Stimulated activated CD8-positive, alpha-beta memory T cell treated with anti-CD3 and anti-CD28 coated beads, Interleukin-15, amount 100 ng/mL, for 4 hours (primary cell): Measurements from ENCODE around the gene FAM13A.

Experiments
- DNase-seq, 2 donors: peaks; one replicate each; pipeline ENCODE4 v3.0.0-alpha.2; 2020; ENCODE audit warnings: low read depth in 2 of 2

The FAM13A gene

DNA sequence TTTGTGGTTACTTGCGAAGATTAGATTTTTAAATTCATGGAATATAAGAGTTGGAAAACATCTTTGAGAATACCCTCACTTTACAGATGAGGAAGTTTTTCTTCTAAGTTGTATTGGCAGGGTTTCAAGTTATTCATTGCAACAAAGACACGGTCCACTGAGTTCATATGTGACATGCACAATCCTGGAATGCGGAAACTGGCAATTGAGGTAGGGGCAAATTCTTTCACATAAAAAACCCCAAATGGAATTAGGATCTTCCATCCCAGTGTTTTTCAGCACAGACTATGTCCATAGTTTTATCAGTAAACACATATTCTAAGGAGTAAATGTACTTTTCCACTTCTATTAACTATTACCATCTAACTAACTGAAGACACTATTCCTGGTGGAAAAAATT, 277.6 kb downstream of the FAM13A start:
- no peak for DNase-seq

GRCh38 chr4:88775529-88775928, 281.5 kb downstream of the FAM13A start:
- no peak for DNase-seq

GRCh38 chr4:88775026-88775425, 282.0 kb downstream of the FAM13A start:
- DNase-seq: no peak

- DNase-seq: no peak
Measured at GRCh38 chr4:88771883-88772450, 285.0 kb downstream of the FAM13A start.

GRCh38 chr4:88765729-88766128, 291.3 kb downstream of the FAM13A start:
- DNase-seq: no peak

DNA sequence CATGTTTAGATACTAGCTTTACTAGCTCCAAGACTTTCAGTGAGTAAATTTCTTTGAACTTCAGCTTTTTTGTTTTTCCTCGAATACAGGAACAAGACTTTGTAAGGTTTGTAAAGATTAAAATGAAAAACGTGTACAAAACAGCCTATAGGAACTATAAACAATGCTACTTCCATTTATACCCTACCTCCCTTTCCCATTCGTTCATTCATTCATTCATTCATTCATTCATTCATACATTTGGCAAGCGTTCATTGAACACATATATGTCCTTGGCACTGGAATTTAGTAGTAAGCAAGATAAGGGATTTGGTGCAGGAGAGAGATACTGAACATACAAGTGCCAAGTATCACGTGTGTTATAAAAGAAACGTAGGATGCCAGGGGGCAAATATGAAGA, 293.9 kb downstream of the FAM13A start:
- no peak for DNase-seq

DNA sequence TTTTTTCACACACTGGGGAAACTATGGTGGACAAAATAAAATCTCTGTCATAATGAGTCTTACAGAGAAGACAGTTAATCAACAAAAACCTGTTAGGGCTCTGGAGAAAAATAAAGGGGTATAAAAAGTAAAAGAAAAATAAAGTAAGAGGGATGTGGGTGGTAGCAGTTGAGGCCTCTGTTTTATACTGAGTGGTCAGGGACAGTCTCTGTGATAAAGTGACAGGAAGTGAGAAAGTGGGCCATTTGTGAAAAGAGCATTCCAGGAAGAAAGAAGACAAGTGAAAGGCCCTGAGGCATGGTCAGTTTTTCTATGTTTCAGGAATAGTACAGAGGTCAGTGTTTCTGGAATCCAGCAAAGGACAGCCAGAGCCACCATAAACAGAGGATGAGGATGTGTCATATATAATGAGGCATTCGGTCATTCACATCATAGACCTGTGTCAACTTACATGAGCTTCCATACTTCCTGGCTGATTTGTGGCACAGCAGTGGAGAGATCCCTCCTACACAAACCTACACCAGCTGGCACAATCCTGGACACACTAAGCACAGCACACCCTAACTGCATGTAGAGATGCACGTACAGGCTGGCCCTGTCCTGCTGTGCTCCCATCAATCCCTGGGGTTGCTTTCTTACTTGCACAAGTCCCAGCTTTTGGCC, 295.0 kb downstream of the FAM13A start:
- DNase-seq: no peak

- DNase-seq: no peak
Measured at GRCh38 chr4:88761342-88761741, 295.6 kb downstream of the FAM13A start.

DNA sequence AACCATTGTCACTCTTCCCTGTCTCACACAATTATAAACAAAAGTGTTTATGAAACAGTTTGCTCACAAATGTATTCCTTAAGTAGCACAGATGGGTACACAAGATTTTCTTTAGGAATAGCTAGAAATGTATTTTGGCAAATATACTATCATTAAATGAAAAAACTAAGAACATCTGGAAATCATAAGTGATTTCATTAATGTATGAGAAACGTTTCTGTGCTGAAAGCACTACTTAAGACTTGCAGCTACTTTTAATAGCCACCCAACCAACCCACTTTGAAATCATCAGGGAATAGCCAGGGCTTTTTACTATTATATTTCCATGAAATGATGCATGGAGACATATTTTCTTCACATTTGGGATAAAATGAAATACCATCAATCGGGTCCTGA, 297.1 kb downstream of the FAM13A start:
- DNase-seq: no peak

DNA sequence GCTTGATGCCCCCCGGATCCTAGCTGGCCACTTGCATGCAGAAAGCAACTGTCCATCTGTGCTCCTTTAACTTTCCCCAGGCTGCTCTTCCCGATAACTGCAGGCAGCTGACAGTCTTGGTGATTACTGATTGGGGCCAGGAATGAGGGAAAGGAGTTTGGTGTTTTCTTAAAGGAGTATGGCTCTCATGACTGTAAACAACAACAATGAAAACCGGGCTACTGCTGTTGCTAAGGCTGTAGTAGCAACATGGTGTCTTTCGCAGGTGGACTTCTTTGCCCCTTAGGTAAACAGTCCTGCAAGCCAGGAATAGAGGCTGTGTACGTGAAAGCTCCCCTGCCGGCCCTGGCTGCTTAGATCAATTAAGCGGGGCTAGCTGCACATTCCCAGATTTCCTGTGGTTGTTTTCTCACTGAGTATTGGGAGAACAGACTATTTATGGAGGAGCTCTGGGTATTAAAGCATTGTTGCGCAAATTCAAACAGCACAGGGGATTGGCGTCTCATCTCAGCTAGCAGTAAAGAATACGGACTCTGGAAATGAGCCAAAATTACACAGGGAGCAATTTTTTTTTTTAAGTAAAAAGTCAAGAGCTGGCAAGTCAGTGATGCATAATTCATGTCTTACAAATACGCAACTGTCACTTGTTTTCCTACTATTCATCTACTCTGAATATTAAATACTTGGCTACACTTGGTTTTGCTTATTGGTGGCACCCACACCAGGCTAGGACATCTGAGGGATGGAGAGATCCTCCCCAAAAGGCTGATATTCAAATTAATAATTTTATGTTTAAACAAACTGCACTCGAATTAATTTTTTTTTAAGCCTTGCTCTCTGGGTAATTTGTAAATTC, 297.7 kb downstream of the FAM13A start:
- no peak for DNase-seq

DNA sequence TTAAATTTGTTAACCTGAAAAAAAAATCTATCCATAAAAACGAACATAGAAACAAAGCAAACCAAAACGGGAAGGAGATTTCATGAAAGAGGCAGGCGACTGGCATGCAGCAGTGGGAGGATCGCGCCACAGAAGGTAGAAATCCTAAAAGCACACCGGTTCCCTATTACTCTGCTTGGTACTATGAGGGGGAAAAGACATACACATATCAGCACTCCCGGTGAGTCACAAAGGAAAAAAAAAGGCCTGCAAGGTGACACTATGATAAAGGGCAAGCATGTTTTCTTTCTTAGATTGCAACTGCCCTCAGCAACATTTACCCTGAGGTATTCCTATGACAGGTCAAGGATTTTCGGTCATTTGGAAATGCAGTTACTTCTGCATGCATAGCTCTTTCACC, 298.7 kb downstream of the FAM13A start:
- no peak for DNase-seq

GRCh38 chr4:88757776-88758175, 299.2 kb downstream of the FAM13A start:
- DNase-seq: no peak

DNA sequence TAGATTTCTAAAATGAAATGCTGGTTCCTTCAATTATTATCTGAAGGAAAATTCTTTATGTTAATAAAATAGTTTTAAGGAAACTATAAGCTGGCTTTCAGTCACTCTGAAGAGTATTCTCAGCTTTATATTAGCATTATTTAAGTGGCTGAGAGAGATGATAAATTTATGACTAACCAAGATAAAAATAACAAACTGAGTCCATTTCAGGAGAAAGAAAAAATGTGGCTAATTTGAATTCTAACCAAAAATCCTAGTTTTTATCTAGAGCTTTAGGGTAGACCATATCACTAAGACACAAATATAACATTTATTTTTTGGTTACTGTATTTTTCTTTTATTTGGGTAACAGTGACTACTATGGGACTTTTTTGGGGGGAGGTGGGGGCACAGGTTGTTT, 299.9 kb downstream of the FAM13A start:
- no peak for DNase-seq

DNA sequence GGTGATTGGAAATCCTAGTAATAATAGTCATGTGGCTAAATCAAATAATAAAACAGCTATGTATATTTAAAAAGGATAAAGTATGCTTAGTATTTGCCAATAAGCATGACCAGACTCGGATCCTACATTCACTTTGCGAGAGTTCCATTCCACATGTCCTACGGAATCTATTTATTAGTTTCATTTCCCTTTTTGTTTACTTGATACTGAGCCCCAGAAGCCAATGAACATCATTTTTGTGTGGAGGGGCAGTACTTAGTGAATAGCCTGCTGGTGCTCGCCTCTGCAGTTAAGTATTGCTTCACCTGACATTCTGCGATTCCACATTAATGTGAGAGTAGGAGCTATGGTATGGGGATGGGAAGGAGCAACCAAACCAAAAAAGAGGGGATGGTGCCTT, 300.8 kb downstream of the FAM13A start:
- no peak for DNase-seq

GRCh38 chr4:88755454-88755853, 301.5 kb downstream of the FAM13A start:
- DNase-seq: no peak

- DNase-seq: no peak
Measured at GRCh38 chr4:88754796-88755195, 302.2 kb downstream of the FAM13A start.

- no peak for DNase-seq
Measured at GRCh38 chr4:88753658-88754571, 303.1 kb downstream of the FAM13A start.

DNA sequence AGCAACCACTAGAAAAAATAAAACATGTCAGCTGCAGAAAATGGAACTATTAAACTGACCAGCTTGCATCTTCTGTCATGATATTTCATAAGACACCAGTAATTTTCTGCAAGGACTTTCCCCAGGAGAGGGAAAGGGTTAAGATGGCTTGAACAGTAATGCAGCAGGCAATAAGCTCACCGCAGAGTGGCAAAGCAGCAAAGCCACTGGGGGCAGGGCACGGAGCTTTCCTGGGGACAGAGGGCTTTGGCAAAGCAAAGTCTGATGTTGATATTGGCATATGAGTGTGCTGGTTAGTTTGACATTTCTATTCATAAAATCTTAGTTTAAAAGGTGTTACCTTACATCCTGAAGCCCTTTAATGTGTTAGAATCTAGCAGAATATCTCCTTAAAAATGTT, 304.2 kb downstream of the FAM13A start:
- no peak for DNase-seq

DNA sequence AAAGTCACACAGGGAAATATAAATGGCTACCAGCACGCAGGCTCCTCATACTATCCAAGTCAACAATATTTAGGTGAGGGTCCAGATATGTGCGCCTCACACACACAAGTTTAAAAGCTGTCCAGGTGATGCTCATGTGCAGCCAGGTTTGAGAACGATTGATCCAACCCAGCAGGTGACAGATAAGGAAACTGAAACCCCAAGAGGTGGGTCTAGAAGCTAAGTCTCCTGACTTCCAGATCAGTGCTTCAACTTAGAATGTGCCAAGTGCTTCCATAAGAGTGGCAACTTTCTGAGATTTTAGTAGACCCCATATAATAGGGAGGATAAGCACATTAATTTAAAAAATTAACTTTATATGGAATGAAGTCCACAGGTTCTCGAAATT, 304.9 kb downstream of the FAM13A start:
- no peak for DNase-seq

GRCh38 chr4:88751258-88752075, 305.5 kb downstream of the FAM13A start:
- DNase-seq: no peak

DNA sequence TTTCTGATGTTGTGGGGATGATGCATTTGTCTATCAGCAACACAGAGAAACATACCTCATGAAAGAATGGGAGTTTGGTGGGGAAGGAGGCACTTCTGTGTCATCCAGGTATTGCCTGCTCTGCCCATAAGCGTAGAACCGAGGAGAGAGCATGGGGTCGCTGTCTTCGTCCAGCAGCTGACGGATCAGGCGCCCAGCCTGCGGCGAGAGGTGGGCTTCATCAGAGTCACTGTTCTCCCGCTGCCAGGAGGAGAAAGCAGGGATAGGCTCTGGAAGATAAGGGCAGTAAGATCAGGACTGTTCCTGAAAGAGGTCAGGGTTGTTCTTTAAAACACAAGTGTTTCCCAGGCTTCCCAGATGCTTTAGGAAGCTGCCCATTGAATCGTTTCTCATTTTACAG, 306.6 kb downstream of the FAM13A start:
- no peak for DNase-seq
